ENCODE measurements around the gene STARD5. TPM values are rescaled to one million over a fixed set of nuclear protein-coding genes. Genes with fewer than 3 reads are reported as not detected.
A peak's percentile ranks its signal among the peaks of the same experiment; 100 is the strongest.
"Not testable (repeated sequence)": the region's sequence is repeated elsewhere in the genome, so short reads cannot be mapped to it uniquely, and the experiment has no call there.

Gene STARD5
- total and polyA plus RNA-seq, 2 of the 4 experiments (the other 2 are of a cell fraction) = 5.0 to 22.8 TPM

DNA sequence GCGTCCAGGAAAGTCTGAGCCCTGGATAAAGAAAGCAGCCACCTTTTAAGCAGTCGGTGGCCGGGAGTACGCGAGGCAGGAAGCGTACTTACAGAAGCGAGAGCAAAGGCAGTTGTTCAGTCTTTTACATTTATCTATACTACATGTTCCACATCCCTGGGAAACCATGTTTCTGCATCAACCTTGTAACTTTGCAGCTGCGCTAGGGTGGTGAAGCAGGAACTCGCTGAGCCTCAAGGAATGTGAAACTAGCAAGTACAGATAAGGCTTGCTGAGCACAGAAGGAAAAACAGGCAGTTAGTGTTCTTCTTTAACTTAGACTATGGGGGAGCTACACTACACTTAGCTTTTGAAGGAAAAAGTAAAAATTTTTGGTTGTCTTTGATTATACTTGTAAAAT is 7.2 kb upstream of the STARD5 start:
- H3K14ac ChIP-seq (replicated peaks; ENCODE audit: low read depth, low read length); BruUV-seq (replicated peaks); H2BK15ac ChIP-seq (ENCODE audit: low read depth, low read length); dilution Hi-C loops (cut with HindIII; ENCODE audit: low sequenced_read_pairs, unreplicated experiment); ATAC-seq (ENCODE audit: low read depth); H2AK5ac ChIP-seq (ENCODE audit: low read depth, low read length); H3K9ac ChIP-seq (ENCODE audit: low read depth, low read length); H3K36me3 ChIP-seq (ENCODE audit: control insufficient read depth, insufficient read depth, low read length); H2BK20ac ChIP-seq (ENCODE audit: low read depth, low read length); H2BK120ac ChIP-seq (ENCODE audit: low read depth, low read length); H3K4me3 ChIP-seq (ENCODE audit: insufficient read depth, low read depth, low read length); H3K18ac ChIP-seq (ENCODE audit: low read depth, low read length); H3K27me3 ChIP-seq (ENCODE audit: control insufficient read depth, insufficient read depth, low read length); H3K9me3 ChIP-seq (ENCODE audit: control insufficient read depth, insufficient read depth, low read length); H2AFZ ChIP-seq (replicated peaks; ENCODE audit: low read length, poor library complexity); H2AK9ac ChIP-seq (replicated peaks; ENCODE audit: low read depth, low read length, poor library complexity); H3K27ac ChIP-seq (ENCODE audit: insufficient read depth, low read length); H3K4me2 ChIP-seq (ENCODE audit: low read depth, low read length); H3K23ac ChIP-seq (ENCODE audit: low read depth, low read length); H4K5ac ChIP-seq (ENCODE audit: low read depth, low read length); H3K4ac ChIP-seq (ENCODE audit: low read depth, low read length); intact Hi-C loops (cut with micrococcal nuclease); in situ Hi-C loops (cut with MboI; ENCODE audit: low sequenced_read_pairs); H3K56ac ChIP-seq (ENCODE audit: extremely low read depth, insufficient read depth, low read length); H4K91ac ChIP-seq (ENCODE audit: insufficient read depth, low read depth, low read length); H4K20me1 ChIP-seq (ENCODE audit: insufficient read depth, low read length); POLR2A ChIA-PET (ENCODE audit: unreplicated experiment); H4K8ac ChIP-seq (ENCODE audit: low read depth in 2 of 2, low read length in 2 of 2); H2BK5ac ChIP-seq (ENCODE audit: low read depth, low read length, poor library complexity, severe bottlenecking): not testable (repeated sequence)
- Histone ChIP-seq H3K4me1 (ENCODE audit: control insufficient read depth, insufficient read depth, low read length) (peaks cover 17% of the 10 kb centered on the region), H3K79me1 (ENCODE audit: low read depth in 1 of 2, low read length in 2 of 2) (peaks cover 5 to 13% of the 10 kb centered on the region in 2 experiments; a peak in 3 of 4 replicates), H3K9me1 (ENCODE audit: insufficient read depth, low read length) (peaks cover 17% of the 10 kb centered on the region)
- DNase-seq = peak; percentile 46
- CTCF ChIA-PET = interaction anchor here (1.4 kb wide), 1 partner anchor 70 kb away, joined by 4 read pairs; no protein-coding TSS in a partner anchor
- 100% methylated on average over 1 of the region's 9 CpGs; no CpG with 5 or more reads in 1 of the 2 experiments for WGBS, 2 experiments (ENCODE audit: extremely low coverage in 2 of 2, insufficient read length in 1 of 2)

All from IMR-90 (cell line).